Neural cell (in vitro differentiated cells): Measurements from ENCODE around the gene RFT1.

Source experiments
- CTCF ChIP-seq: fragments of 450-650 bp; IDR thresholded peaks from 2 replicates; pipeline ENCODE4 v1.5.1; 2014; ENCODE audit warnings: antibody characterized with exemption, mild to moderate bottlenecking, moderate library complexity; ENCODE audit not compliant: poor library complexity, severe bottlenecking
- EP300 ChIP-seq: fragments of 450-650 bp; conservative IDR thresholded peaks from 2 replicates; pipeline ENCODE4 v1.6.1; 2014; ENCODE audit warnings: antibody characterized with exemption, mild to moderate bottlenecking, moderate library complexity; ENCODE audit not compliant: poor library complexity, severe bottlenecking
- EZH2 ChIP-seq: fragments of 200-600, 300-800 bp; shearing (Covaris generic), sonication (generic); IDR thresholded peaks from 2 replicates; pipeline ENCODE4 v1.6.1; 2014; ENCODE audit warnings: antibody characterized with exemption, low read length, borderline replicate concordance, mild to moderate bottlenecking; ENCODE audit not compliant: insufficient read depth, poor library complexity, severe bottlenecking
- POLR2AphosphoS5 ChIP-seq: IDR thresholded peaks from 2 replicates; pipeline ENCODE4 v1.6.1; 2012
- RAD21 ChIP-seq: fragments of 450-650 bp; conservative IDR thresholded peaks from 2 replicates; pipeline ENCODE4 v1.6.1; 2014; ENCODE audit warnings: antibody characterized with exemption, mild to moderate bottlenecking, moderate library complexity
- REST ChIP-seq: IDR thresholded peaks from 2 replicates; pipeline ENCODE4 v1.6.1; 2012; ENCODE audit warnings: borderline replicate concordance
- SMC3 ChIP-seq: fragments of 450-650 bp; conservative IDR thresholded peaks from 2 replicates; pipeline ENCODE4 v1.6.1; 2014; ENCODE audit warnings: antibody characterized with exemption, mild to moderate bottlenecking, moderate library complexity; ENCODE audit not compliant: poor library complexity

GRCh38 chr3:53122933-53123305, 7.3 kb downstream of the RFT1 start:
- TF ChIP-seq POLR2AphosphoS5 (no peak), CTCF (no peak), SMC3 (no peak), EZH2 (no peak), REST (no peak), EP300 (no peak), RAD21 (no peak)
